ENCODE measurements around the gene NECAB3. TPM values are rescaled to one million over a fixed set of nuclear protein-coding genes. Genes with fewer than 3 reads are reported as not detected.
"Not testable (repeated sequence)": the region's sequence is repeated elsewhere in the genome, so short reads cannot be mapped to it uniquely, and the experiment has no call there.

NECAB3 gene
- total RNA-seq, 1 donor from 2014 or later: 16.2 TPM

DNA sequence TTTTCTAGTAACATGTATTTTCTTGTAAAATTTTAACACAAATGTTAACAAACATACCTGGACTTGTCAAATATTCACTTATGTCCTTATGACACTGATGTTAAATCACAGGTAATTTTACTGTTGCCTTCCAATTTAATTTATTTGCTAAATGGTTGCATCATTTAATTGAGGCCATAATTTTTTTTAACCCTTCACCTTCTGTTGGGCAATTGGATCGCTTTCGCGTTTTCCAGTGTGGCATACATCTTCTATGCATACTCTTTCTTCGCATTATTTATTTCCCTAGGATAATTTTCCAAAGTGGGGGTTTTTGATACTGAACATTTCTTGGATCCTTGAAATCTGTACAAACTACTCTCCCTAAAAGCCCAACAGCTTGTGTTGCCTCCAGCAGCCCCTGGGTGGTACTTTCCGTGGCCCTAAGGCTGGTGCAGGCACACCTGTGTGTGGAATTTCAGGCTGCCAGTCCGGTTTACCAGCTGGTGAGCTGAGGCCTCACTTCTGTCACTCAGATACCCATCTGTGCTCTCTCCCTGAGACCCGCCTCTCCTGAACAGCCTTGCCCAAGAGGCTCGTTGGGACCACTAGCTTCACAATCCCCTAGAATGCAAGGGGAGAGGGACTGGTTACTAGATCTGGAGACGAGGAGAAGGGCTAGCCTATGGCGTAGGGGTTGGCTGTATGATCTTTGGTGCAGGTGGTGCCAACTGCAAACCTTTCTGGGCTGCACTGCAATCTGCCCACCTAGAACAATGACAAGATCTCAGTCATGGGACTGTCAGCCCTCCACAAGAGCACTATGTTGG is 23.3 kb downstream of the NECAB3 start:
- no peak for DNase-seq (ENCODE audit: low read depth, low spot score)

DNA sequence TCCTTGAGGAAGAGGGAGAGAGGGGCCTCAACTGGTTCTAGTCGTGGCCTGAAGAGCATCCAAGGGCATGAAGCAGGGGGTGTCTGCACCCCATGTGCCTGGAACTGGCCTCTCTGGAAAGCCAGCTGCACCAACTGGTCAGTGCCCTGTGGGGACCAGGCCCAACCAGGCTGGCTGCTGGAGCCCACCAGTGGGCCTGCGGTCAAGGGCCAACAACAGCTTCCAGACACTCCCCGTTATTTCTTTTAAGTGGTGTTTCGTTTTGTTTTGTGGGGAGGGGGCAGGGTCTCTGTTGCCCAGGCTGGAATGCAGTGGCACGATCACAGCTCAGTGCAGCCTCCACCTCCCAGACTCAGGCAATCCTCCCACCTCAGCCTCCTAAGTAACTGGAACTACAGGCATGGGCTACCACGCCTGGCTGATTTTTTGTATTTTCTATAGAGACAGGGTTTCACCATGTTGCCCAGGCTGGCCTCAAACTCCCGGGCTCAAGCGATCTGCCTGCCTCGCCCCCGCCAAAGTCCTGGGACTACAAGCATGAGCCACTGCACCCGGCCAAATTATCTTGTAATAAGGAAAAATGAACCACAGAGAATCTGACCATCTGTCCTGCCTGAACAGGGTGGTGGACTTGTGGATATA is 24.0 kb downstream of the NECAB3 start:
- no peak for DNase-seq (ENCODE audit: low read depth, low spot score)

DNA sequence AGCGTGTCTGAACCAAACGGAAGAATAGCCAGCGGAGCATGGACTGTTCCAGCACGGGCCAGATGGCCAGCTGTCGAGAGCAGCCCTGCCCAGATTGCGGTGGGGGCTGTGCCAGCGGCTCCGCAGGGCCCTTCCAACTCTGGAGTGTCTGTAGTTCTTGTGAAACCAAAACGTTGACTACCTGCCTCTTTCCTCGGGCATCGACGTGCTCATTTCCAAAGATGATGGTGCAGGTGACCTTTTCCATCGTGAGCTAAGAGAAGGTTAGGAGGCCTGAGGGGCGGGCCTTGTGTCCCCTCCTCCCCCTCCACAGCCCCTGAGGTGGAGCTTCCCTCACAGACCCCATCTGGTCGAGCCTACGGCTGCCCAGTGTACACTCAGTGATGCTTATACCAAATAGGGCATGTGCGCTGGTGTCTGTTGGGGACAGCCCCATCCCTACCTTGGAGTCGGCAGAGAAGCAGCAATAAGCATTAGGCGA is 25.0 kb downstream of the NECAB3 start:
- DNase-seq (ENCODE audit: low read depth, low spot score): no peak

DNA sequence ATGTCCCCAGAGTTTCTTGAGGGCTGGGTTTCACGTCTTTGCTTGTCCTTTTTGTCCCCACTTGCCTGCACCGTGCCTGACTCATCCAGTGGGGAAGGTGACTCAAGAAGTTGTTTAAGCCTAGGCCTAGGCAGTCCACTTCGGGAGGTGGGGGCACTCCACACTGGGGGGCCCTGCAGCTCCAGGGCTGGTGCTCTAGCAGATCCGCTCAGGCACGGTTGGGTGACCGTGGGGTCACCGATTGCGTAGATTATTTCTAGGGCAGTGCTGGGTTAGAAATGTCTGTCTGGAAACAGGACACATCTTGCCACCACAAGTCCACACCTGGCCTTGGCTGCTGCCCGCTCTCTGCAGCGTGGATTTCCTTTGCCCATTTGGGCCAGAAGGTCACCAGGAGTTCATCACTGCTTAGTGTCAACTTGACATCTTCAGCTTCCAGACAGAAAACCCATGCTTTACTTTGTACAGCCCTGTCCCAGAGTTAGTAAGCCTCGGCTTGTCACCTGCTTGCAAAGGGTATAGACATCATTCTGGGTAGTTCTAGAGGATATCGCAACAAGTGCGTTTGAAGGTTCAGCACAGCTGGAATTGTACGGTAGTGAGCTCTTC is 25.7 kb downstream of the NECAB3 start:
- DNase-seq (ENCODE audit: low read depth, low spot score): no peak

GRCh38 chr20:33647603-33648395 is 26.4 kb downstream of the NECAB3 start:
- DNase-seq (ENCODE audit: low read depth, low spot score): no peak

DNA sequence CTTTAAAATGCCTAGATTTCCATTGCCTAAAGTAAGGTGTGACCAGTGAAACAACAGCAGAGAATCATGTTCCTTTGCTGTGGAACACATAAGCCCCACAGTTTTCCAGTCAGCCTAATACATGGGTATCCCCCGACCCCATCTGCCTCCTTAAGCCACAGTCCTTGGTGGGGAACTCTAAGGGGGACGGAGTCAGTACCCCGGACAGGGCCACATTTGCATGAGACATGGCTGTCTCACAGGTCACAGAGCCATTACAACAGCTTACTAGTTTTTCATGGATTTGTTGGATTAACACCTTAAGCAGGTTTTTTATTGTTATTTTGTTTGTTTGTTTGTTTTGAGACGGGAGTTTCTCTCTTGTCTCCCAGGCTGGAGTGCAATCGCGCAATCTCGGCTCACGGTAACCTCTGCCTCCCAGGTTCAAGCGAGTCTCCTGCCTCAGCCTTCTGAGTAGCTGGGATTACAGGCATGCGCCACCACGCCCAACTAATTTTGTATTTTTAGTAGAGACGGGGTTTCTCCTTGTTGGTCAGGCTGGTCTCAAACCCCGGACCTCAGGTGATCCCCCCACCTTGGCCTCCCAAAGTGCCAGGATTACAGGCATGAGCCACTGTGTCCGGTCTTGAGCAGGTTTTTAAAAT is 27.1 kb downstream of the NECAB3 start:
- DNase-seq (ENCODE audit: low read depth, low spot score): not testable (repeated sequence)

DNA sequence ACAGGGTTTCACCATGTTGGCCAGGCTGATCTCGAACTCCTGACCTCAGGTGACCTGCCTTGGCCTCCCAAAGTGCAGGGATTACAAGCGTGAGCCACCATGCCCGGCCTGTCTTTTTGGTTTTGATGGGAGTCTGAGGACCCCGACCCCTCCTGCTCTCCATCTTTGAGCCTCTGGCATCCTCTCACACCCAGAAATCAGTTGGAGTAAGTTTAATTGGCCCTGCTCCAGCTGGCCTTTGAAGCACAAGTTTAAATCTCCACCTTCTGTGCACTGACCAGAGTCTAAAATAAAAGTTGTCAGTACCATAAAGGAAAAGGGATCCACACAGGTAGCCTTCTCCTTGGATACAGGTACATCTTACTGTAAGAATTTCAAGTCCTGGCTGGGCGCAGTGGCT is 28.0 kb downstream of the NECAB3 start:
- DNase-seq (ENCODE audit: low read depth, low spot score): no peak

DNA sequence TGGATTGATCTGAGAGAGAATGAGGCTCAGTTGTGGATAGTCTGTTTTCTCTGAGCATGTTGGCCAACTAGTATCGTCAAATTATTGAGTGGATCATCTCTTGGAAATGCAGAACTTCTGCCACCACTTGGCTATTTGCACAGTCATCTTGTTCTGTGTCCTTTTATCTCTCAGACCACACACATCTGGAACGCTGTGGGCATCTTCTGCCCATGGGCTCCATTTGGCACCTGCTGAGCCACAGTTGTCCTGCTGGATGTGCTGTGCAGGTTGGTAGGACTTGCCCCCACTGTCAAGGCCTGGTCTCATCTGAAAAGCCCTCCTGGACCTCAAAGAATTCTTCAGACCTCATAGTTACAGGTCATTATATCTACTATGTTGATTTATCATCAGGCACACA is 28.8 kb downstream of the NECAB3 start:
- DNase-seq (ENCODE audit: low read depth, low spot score): no peak

GRCh38 chr20:33645072-33645358 is 29.2 kb downstream of the NECAB3 start:
- DNase-seq (ENCODE audit: low read depth, low spot score): no peak

GRCh38 chr20:33644313-33645071 is 29.7 kb downstream of the NECAB3 start:
- no peak for DNase-seq (ENCODE audit: low read depth, low spot score)

- no peak for DNase-seq (ENCODE audit: low read depth, low spot score)
These were observed 33.9 kb downstream of the NECAB3 start for GRCh38 chr20:33640287-33640686.

DNA sequence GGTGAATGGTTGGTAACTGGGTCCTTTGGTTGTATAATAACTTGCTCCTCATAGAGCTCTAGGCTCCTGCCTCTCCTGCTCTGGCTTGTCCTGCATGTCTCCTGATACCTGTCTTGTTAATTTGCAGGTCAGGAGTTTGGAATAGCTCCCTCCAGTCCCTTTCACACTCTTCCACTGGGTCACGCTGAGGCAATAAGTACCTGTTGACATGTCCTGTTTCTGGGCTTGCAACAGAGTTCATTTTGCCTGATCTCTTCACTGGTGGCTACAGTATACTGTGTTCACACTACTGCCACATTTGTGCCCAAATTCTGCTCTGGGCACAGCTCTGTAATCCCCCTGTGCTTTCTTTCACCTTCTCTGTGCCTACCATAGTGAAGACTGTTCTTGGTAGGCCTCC is 37.5 kb downstream of the NECAB3 start:
- no peak for DNase-seq (ENCODE audit: low read depth, low spot score)

GRCh38 chr20:33635341-33635740 is 38.9 kb downstream of the NECAB3 start:
- DNase-seq (ENCODE audit: low read depth, low spot score): no peak

GRCh38 chr20:33631910-33632309 is 42.3 kb downstream of the NECAB3 start:
- not testable (repeated sequence) for DNase-seq (ENCODE audit: low read depth, low spot score)

- no peak for DNase-seq (ENCODE audit: low read depth, low spot score)
These were observed 43.7 kb downstream of the NECAB3 start for GRCh38 chr20:33630507-33630906.

GRCh38 chr20:33629979-33630378 is 44.2 kb downstream of the NECAB3 start:
- no peak for DNase-seq (ENCODE audit: low read depth, low spot score)

DNA sequence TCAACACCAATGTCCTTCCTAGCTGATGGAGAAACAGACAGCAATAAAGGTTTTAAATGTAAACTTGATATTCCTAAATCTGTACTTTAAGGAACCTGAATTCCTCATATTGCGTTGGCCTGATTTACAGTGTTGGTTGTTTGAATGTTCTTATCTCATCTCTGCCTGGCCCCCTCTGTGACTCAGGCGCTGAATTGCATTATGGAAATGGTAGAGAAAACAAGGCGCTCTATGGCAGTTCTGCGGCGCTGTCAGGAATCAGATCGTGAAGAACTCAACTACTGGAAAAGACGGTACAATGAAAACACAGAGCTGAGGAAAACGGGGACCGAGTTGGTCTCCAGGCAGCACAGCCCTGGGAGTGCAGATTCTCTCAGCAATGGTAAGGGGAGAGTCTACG is 44.7 kb downstream of the NECAB3 start:
- DNase-seq (ENCODE audit: low read depth, low spot score): no peak

DNA sequence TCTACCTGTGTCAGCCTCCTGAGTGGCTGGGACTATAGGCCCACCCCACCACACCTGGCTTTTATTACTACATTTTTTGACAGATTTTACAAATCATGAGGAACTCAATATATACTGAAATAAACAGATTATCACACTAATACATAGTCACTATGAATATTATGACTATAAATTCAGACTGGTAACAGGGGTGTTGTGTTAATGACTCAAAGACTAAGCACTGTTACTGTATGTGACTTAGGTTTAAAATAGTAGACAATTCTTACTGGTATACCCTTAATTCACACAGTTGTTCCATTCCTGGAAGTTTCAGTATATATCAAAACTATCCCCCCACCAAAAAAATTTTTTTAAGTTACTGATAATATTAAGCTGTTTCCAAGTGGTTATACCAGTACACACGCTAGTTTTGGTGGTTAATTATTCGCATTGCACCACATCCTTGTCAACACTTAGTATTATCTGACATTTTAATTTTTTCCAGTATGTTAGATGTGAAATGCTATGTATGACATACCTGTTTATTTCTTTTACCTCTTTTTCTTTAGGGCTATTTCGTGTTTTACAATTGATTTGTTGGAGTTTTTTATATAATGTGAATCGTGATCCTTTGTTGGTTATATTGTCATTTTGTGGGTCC is 46.5 kb downstream of the NECAB3 start:
- DNase-seq (ENCODE audit: low read depth, low spot score): no peak

- no peak for DNase-seq (ENCODE audit: low read depth, low spot score)
These were observed 48.0 kb downstream of the NECAB3 start for GRCh38 chr20:33626190-33626589.

- no peak for DNase-seq (ENCODE audit: low read depth, low spot score)
These were observed 49.8 kb downstream of the NECAB3 start for GRCh38 chr20:33624399-33624798.
